OCI-LY1 (cell line): ENCODE results near the gene ARHGAP24.

ENCODE experiments used
- H2AFZ ChIP-seq: fragments of 200-600 bp; sonication (generic), shearing (Covaris generic); 2 replicates; pipeline ENCODE4 v1.6.0; 2014; ENCODE audit warnings: antibody characterized with exemption, mild to moderate bottlenecking, low read length
- H3F3A ChIP-seq: fragments of 200-600 bp; sonication (generic), shearing (Covaris generic); 2 replicates; pipeline ENCODE4 v1.6.0; 2014; ENCODE audit warnings: mild to moderate bottlenecking, antibody characterized with exemption, low read length, moderate library complexity; ENCODE audit not compliant: insufficient read depth
- H3K27ac ChIP-seq: fragments of 200-600 bp; sonication (generic); 2 replicates; pipeline ENCODE4 v1.5.1; 2014; ENCODE audit warnings: low read length, mixed run types, mild to moderate bottlenecking, low read depth; ENCODE audit not compliant: poor library complexity, severe bottlenecking
- H3K27me3 ChIP-seq: fragments of 200-600 bp; sonication (generic); 2 replicates; pipeline ENCODE4 v1.6.0; 2014; ENCODE audit warnings: antibody characterized with exemption, mild to moderate bottlenecking, low read length, moderate library complexity; ENCODE audit not compliant: insufficient read depth
- H3K36me3 ChIP-seq: fragments of 200-600 bp; sonication (generic); 2 replicates; pipeline ENCODE4 v1.6.1; 2014; ENCODE audit warnings: mild to moderate bottlenecking, antibody characterized with exemption, low read length, moderate library complexity, mixed read lengths; ENCODE audit not compliant: insufficient read depth
- H3K4me1 ChIP-seq: fragments of 200-600 bp; sonication (generic); 2 replicates; pipeline ENCODE4 v1.5.1; 2014; ENCODE audit warnings: mild to moderate bottlenecking, low read length, moderate library complexity; ENCODE audit not compliant: insufficient read depth, severe bottlenecking
- H3K4me2 ChIP-seq: fragments of 200-600 bp; sonication (generic), shearing (Covaris generic); 2 replicates; pipeline ENCODE4 v1.6.1; 2014; ENCODE audit warnings: low read length
- H3K4me3 ChIP-seq: fragments of 200-600 bp; sonication (generic); 2 replicates; pipeline ENCODE4 v1.5.1; 2014; ENCODE audit warnings: low read length, low read depth, mild to moderate bottlenecking, mixed read lengths; ENCODE audit not compliant: poor library complexity, severe bottlenecking
- H3K79me2 ChIP-seq: fragments of 200-600 bp; shearing (Covaris generic); 2 replicates; pipeline ENCODE4 v1.6.1; 2016; ENCODE audit warnings: mixed run types, low read length, mixed read lengths; ENCODE audit not compliant: insufficient read depth
- H3K9ac ChIP-seq: fragments of 200-600 bp; sonication (generic), shearing (Covaris generic); 2 replicates; pipeline ENCODE4 v1.6.1; 2014; ENCODE audit warnings: mild to moderate bottlenecking, low read length, mixed read lengths
- H3K9me2 ChIP-seq: fragments of 200-600 bp; sonication (generic), shearing (Covaris generic); 2 replicates; pipeline ENCODE4 v1.6.1; 2014; ENCODE audit warnings: low read depth, mild to moderate bottlenecking, low read length, mixed read lengths
- H3K9me3 ChIP-seq: fragments of 200-600 bp; shearing (Covaris generic); 2 replicates; pipeline ENCODE4 v1.6.1; 2014; ENCODE audit warnings: low read length, mixed read lengths
- H4K20me1 ChIP-seq: fragments of 200-600 bp; sonication (generic), shearing (Covaris generic); 2 replicates; pipeline ENCODE4 v1.6.0; 2016; ENCODE audit warnings: mild to moderate bottlenecking, low read length; ENCODE audit not compliant: insufficient read depth
- EZH2 ChIP-seq: fragments of 200-600 bp; sonication (generic), shearing (Covaris generic); IDR thresholded peaks from 2 replicates; pipeline ENCODE4 v1.8.0; 2017; ENCODE audit warnings: borderline replicate concordance, mixed run types, mild to moderate bottlenecking, antibody characterized with exemption, low read length, moderate library complexity, mixed read lengths
- TF ChIP-seq, protein P1 (sequence below): fragments of 200-600 bp; sonication (generic), shearing (Covaris generic); IDR thresholded peaks from 2 replicates; pipeline ENCODE4 v1.5.1; 2017; ENCODE audit warnings: mild to moderate bottlenecking, antibody characterized with exemption, low read length, moderate library complexity, mixed read lengths

The ARHGAP24 gene

DNA sequence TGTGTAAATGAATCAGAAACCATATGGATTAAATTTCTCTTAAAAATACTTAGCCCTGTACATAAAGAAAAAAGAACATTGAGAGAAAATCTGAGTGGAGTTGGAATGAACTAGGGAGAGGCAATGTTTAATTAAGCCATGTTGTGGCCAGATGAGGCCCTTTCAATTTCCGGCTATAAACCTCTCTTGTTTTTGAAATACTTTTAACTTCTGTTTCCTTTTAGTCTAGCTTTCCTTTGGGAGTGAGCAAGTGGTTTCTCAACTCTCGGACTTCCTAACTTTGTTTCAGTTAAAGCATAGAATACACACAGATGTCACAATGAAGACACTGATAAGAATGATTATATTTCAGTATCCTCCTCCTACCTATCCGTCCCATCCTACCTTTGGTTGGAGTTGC lies 197.2 kb downstream of the ARHGAP24 start:
- no peaks in the 10 kb centered on the region; the same call in 1 of the 2 replicates for H3K9me3 ChIP-seq
- H3K4me2 ChIP-seq: peak overlapping the region; percentile 3; the same call in 1 of the 2 replicates
- H4K20me1 ChIP-seq: no peaks in the 10 kb centered on the region
- H3F3A ChIP-seq: no peaks in the 10 kb centered on the region; the same call in 1 of the 2 replicates
- H2AFZ ChIP-seq: no peak overlapping the region
- H3K9me2 ChIP-seq: no peaks in the 10 kb centered on the region
- peaks cover 93% of the 10 kb centered on the region for H3K36me3 ChIP-seq
- H3K9ac ChIP-seq: no peak overlapping the region; the same call in 1 of the 2 replicates
- H3K4me1 ChIP-seq: peaks cover 95% of the 10 kb centered on the region
- H3K4me3 ChIP-seq: no peak overlapping the region
- H3K27me3 ChIP-seq: no peaks in the 10 kb centered on the region
- H3K79me2 ChIP-seq: peaks cover 41% of the 10 kb centered on the region
- no peak for TF ChIP-seq EZH2
- TF ChIP-seq, protein P1, sequence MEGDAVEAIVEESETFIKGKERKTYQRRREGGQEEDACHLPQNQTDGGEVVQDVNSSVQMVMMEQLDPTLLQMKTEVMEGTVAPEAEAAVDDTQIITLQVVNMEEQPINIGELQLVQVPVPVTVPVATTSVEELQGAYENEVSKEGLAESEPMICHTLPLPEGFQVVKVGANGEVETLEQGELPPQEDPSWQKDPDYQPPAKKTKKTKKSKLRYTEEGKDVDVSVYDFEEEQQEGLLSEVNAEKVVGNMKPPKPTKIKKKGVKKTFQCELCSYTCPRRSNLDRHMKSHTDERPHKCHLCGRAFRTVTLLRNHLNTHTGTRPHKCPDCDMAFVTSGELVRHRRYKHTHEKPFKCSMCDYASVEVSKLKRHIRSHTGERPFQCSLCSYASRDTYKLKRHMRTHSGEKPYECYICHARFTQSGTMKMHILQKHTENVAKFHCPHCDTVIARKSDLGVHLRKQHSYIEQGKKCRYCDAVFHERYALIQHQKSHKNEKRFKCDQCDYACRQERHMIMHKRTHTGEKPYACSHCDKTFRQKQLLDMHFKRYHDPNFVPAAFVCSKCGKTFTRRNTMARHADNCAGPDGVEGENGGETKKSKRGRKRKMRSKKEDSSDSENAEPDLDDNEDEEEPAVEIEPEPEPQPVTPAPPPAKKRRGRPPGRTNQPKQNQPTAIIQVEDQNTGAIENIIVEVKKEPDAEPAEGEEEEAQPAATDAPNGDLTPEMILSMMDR: no peak
- H3K27ac ChIP-seq: peak overlapping the region; percentile 66

DNA sequence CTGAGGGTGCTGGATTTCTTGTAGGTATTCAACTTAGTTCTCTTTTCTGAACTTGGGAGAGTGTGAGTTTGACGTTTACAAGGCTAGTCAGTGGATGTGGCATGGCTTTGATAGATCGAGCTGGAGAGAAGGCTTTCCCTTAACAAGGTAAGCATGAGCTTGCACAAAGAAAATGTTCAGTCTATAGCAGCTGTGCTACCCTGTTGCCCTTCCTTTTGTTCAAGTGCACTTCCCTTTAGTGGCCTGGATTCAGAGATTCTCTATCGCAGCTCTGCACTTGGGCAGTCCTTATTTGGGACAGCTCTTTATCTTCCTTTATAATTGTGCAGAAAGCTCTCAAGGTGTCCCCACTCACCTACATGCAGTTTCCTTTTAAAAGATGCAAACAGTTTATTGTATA lies 198.0 kb downstream of the ARHGAP24 start:
- no peaks in the 10 kb centered on the region for H3K9me3 ChIP-seq
- no peak overlapping the region; the same call in 1 of the 2 replicates for H3K9ac ChIP-seq
- no peak for TF ChIP-seq EZH2
- TF ChIP-seq, protein P1: no peak
- H2AFZ ChIP-seq: no peak overlapping the region
- H3K4me2 ChIP-seq: no peak overlapping the region
- H3K36me3 ChIP-seq: peaks cover 93% of the 10 kb centered on the region
- peaks cover 96% of the 10 kb centered on the region for H3K4me1 ChIP-seq
- peak overlapping the region; percentile 66 for H3K27ac ChIP-seq
- H3F3A ChIP-seq: no peaks in the 10 kb centered on the region; the same call in 1 of the 2 replicates
- H4K20me1 ChIP-seq: no peaks in the 10 kb centered on the region
- no peak overlapping the region for H3K4me3 ChIP-seq
- H3K27me3 ChIP-seq: no peaks in the 10 kb centered on the region
- no peaks in the 10 kb centered on the region for H3K9me2 ChIP-seq
- peaks cover 36% of the 10 kb centered on the region for H3K79me2 ChIP-seq

DNA sequence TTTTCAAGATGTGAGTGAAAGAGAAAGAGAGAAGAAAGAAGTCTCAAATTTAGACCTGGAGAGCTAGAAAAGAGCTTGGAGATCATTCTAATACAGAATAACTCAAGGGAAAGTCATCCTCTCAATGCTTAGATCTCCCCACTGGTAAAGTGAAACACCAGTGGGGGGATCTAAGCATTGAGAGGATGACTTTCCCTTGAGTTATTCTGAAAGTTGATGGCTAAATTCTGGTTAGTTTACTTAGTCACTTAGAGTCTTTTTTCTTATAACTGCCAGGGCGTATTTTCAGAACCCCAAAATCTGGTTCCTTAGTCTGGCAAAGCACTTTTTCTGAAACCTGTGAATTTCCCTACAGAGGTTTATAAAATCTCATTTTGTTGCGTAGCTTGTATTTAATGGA lies 198.6 kb downstream of the ARHGAP24 start:
- no peaks in the 10 kb centered on the region for H4K20me1 ChIP-seq
- no peaks in the 10 kb centered on the region for H3F3A ChIP-seq
- H3K36me3 ChIP-seq: peaks cover 93% of the 10 kb centered on the region
- H3K27me3 ChIP-seq: no peaks in the 10 kb centered on the region
- no peak overlapping the region for H2AFZ ChIP-seq
- H3K27ac ChIP-seq: peak overlapping the region; percentile 66
- H3K4me1 ChIP-seq: peaks cover 95% of the 10 kb centered on the region
- H3K9me2 ChIP-seq: no peaks in the 10 kb centered on the region
- H3K79me2 ChIP-seq: peaks cover 30% of the 10 kb centered on the region
- H3K9ac ChIP-seq: no peak overlapping the region; the same call in 1 of the 2 replicates
- H3K4me3 ChIP-seq: no peak overlapping the region
- H3K9me3 ChIP-seq: no peaks in the 10 kb centered on the region
- TF ChIP-seq EZH2: no peak
- TF ChIP-seq, protein P1: no peak
- peak overlapping the region; percentile 13; the same call in 1 of the 2 replicates for H3K4me2 ChIP-seq
